Neural cell (in vitro differentiated cells): ENCODE measurements around the gene HOXC5.

ENCODE experiments used
- CTCF ChIP-seq: fragments of 450-650 bp; IDR thresholded peaks from 2 replicates; pipeline ENCODE4 v1.5.1; 2014; ENCODE audit warnings: antibody characterized with exemption, mild to moderate bottlenecking, moderate library complexity; ENCODE audit not compliant: poor library complexity, severe bottlenecking
- EP300 ChIP-seq: fragments of 450-650 bp; conservative IDR thresholded peaks from 2 replicates; pipeline ENCODE4 v1.6.1; 2014; ENCODE audit warnings: antibody characterized with exemption, mild to moderate bottlenecking, moderate library complexity; ENCODE audit not compliant: poor library complexity, severe bottlenecking
- EZH2 ChIP-seq: fragments of 200-600, 300-800 bp; shearing (Covaris generic), sonication (generic); IDR thresholded peaks from 2 replicates; pipeline ENCODE4 v1.6.1; 2014; ENCODE audit warnings: antibody characterized with exemption, low read length, borderline replicate concordance, mild to moderate bottlenecking; ENCODE audit not compliant: insufficient read depth, poor library complexity, severe bottlenecking
- MXI1 ChIP-seq: fragments of 450-650 bp; conservative IDR thresholded peaks from 2 replicates; pipeline ENCODE4 v1.6.1; 2014; ENCODE audit warnings: antibody characterized with exemption, mild to moderate bottlenecking; ENCODE audit not compliant: poor library complexity, severe bottlenecking
- POLR2AphosphoS5 ChIP-seq: IDR thresholded peaks from 2 replicates; pipeline ENCODE4 v1.6.1; 2012
- RAD21 ChIP-seq: fragments of 450-650 bp; conservative IDR thresholded peaks from 2 replicates; pipeline ENCODE4 v1.6.1; 2014; ENCODE audit warnings: antibody characterized with exemption, mild to moderate bottlenecking, moderate library complexity
- REST ChIP-seq: IDR thresholded peaks from 2 replicates; pipeline ENCODE4 v1.6.1; 2012; ENCODE audit warnings: borderline replicate concordance

GRCh38 chr12:54034785-54035310 is 2.0 kb downstream of the HOXC5 start:
- no peak for TF ChIP-seq CTCF
- no peak for TF ChIP-seq POLR2AphosphoS5
- TF ChIP-seq EZH2 = no peak
- TF ChIP-seq EP300 = no peak
- TF ChIP-seq RAD21 = no peak
- no peak for TF ChIP-seq REST
- no peak for TF ChIP-seq MXI1
